GM12873 (cell line): ENCODE measurements around the gene SYCE3.

Experiments
- CTCF ChIP-seq: IDR thresholded peaks from 2 replicates; pipeline ENCODE4 v1.5.1; 2012; ENCODE audit warnings: low read depth, mild to moderate bottlenecking, moderate library complexity, low read length, control low read depth; ENCODE audit not compliant: insufficient read depth; ENCODE audit errors: missing control alignments

The SYCE3 gene

DNA sequence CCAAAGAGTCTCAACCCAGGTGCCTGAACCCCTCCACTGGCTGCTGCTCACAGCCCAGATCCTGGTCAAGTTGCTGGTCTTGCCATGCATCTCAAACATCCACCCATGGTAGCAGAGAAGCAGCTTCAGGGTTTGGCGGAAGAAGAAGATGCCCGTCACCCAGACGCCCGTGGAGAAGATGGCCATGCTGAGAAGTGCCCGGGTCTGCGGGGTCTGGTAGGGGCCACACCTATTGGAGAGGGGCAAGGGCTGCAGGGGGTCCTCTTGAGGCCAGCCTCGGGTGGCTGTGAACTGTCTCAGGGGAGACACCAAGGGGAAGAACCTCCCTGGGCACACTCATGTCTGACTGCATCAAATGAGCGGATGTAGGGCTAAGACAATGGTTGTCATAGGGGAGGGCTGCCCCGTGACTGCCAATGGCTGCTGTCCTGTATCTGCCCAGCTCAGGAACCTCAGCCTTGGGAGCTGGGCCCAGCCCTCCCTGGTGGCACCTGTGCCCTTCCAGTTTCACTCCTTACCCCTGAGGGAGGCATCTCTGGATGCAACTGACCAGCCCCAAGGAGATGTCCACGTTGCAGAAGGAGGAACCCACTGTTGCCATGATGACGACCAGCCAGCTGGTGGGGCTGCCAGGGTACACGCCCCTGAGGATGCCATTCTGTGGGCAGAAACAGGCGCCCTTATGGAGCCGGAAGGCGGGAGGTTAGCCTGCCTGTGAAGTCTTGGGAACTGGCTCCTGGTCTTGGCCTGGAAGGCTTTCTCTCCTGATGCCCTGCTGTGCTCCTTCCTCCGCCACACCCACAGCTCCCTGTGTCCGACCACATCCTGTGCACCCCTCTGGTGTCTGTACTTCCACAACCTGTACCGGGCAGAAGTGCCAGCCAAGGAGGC is 14.3 kb upstream of the SYCE3 start:
- TF ChIP-seq CTCF = no peak

DNA sequence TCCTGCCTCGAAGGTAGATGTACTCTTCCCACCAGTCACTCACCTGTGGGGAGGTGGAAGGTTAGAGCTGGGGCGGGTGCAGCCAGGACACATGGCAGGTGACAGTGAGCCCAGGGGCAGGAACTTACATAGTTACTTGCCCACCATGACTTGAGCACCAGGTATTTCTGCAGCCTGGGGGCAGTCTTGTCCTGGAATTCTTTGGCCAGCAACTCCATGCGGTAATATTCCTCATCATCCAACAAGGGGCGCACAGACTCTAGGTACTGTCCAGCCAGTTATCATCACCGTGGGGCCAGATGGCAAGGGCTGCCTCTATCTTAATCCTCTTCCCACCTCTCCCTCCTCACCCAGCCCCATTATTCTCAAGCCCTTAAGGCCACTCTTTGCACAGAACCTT is 13.4 kb upstream of the SYCE3 start:
- no peak for TF ChIP-seq CTCF

DNA sequence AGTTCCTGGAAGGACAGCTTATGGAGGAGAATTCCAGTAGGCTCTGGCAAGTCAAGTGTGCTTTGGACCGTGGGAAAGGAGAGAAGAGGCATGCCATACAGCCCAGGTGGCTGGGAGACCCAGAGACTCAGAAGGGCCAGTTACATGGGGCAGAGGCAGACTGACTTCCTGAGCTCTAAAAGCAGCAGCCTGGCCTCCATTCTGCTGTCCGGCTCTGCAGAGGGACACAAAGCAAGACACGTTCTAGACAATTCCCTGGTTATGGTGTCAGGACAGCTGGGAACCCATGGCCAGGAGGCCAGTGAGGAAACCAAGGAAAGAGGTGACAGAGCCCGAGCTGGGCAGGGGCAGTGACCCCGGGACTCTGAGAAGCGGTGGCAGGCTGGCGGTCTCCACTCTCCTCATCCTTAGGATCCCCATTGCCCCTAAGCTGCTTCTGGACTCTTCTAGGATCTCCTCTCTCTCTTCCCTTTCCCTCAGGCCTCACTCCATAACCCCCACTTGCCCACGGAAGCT is 12.8 kb upstream of the SYCE3 start:
- TF ChIP-seq CTCF = no peak

GRCh38 chr22:50574383-50574755 is 11.7 kb upstream of the SYCE3 start:
- no peak for TF ChIP-seq CTCF

DNA sequence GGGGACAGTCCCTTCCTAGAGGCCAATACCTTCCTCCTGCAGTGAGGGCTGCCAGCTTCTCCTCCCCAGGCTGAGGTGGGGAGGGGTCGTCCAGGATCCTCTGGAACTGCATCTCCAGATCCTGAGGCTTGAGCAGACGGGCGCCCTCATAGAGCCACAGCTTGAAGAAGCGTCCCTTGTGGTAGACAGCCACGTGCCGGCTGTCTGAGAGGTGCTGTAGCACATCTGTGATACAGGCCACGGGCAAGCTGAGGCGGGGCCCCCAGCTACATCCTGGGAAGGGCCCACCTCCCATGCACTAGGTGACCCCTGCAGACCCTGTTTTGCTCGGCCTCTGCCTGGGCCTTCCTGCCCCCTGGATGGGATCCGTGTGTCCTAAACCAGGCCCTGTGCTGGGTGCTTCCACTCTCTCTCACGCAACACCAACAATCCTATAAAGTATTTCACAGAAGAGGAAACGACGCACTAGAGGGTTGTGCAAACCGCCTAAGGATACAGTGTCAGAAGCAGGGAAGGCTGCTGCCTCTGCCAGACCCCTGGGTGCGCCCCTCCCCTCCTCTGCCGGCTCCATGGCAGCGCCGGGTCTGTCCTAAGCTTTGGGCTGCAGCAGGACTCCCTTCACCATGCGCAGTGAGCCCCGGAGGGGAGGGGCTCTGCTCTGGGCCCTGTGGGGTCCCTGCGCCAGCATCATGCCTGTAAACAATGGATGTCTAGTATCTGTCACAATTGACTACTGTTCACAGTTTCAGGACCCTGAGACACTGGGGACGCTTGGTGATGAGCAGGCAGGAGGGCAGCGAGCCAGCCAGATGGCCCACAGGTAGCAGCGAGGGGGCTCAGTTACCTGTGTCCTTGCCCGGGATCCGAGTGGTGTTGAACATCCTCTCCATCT is 11.0 kb upstream of the SYCE3 start:
- no peak for TF ChIP-seq CTCF

DNA sequence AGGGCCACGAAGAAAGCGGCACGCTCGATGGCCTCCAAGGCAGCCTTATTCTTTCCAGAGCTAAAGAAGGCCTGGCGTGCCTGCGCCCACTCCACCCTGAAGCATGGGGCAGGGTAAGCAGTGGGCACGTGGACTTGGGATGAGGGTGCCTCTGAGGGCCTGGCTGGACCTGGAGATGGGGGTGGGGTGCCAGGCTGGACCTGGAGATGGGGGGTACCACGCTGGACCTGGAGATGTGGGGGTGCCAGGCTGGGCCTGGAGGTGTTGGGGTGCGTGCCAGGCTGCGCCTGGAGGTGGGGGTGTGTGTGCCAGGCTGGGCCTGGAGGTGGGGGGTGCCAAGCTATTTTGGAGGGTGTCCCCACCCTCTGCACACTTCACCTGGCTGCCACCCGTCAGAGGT is 10.2 kb upstream of the SYCE3 start:
- no peak for TF ChIP-seq CTCF
